GM21360 (cell line): ENCODE measurements around the gene PCTP.

Experiments
- ATAC-seq: cut with Tn5 transposase; IDR thresholded peaks from one replicate; pipeline ENCODE4 v1.9.1; 2021; ENCODE audit warnings: mild to moderate bottlenecking, moderate library complexity; ENCODE audit not compliant: unreplicated experiment

PCTP gene

GRCh38 chr17:55750750-55751657, at the start of gene PCTP:
Gene PCTP (plus strand): TSS chr17:55751051. CDS start chr17:55751104, 53 bp downstream.
- peak; percentile 99 for ATAC-seq

GRCh38 chr17:55702150-55702549, 48.7 kb upstream of the PCTP start:
- ATAC-seq: no peak

GRCh38 chr17:55704401-55704800, 46.5 kb upstream of the PCTP start:
- no peak for ATAC-seq

- ATAC-seq: peak; percentile 81
These were observed 45.0 kb upstream of the PCTP start for GRCh38 chr17:55705847-55706246.

GRCh38 chr17:55706808-55707773, 43.8 kb upstream of the PCTP start:
- ATAC-seq: no peak

GRCh38 chr17:55708175-55708974, 42.5 kb upstream of the PCTP start:
- no peak for ATAC-seq

GRCh38 chr17:55709440-55709839, 41.4 kb upstream of the PCTP start:
- ATAC-seq: no peak

GRCh38 chr17:55709984-55710383, 40.9 kb upstream of the PCTP start:
- no peak for ATAC-seq

- ATAC-seq: no peak
These were observed 40.4 kb upstream of the PCTP start for GRCh38 chr17:55710410-55710809.

- no peak for ATAC-seq
These were observed 39.9 kb upstream of the PCTP start for GRCh38 chr17:55710829-55711496.

GRCh38 chr17:55717432-55717831, 33.4 kb upstream of the PCTP start:
- no peak for ATAC-seq

GRCh38 chr17:55717898-55718735, 32.7 kb upstream of the PCTP start:
- ATAC-seq: no peak

GRCh38 chr17:55720919-55721836, 29.7 kb upstream of the PCTP start:
- no peak for ATAC-seq

- no peak for ATAC-seq
These were observed 28.7 kb upstream of the PCTP start for GRCh38 chr17:55722016-55722736.

- no peak for ATAC-seq
These were observed 27.9 kb upstream of the PCTP start, which contains the start of gene TMEM100 for GRCh38 chr17:55722742-55723487. Gene TMEM100 (minus strand): TSS chr17:55722864. CDS start chr17:55721070, 1,794 bp downstream.

- no peak for ATAC-seq
These were observed 27.4 kb upstream of the PCTP start for GRCh38 chr17:55723488-55723848.

- ATAC-seq: no peak
These were observed 24.4 kb upstream of the PCTP start for GRCh38 chr17:55726440-55726839.
